SK-N-SH (cell line): ENCODE measurements around the gene CYP3A5. TPM values are rescaled to one million over a fixed set of nuclear protein-coding genes. Genes with fewer than 3 reads are reported as not detected.
"Not testable (repeated sequence)": the region's sequence is repeated elsewhere in the genome, so short reads cannot be mapped to it uniquely, and the experiment has no call there.

Source experiments
- CTCF ChIA-PET: fragments of 300-600, 350-600 bp; formaldehyde crosslinking; extraction: SDS; loops from one replicate; lab custom pipeline; 2021; lab: Yijun Ruan, JAX
- POLR2A ChIA-PET: fragments of 350-600 bp; sonication (Branson Sonifier 250); formaldehyde crosslinking; extraction: SDS; loops from one replicate; lab custom pipeline; 2020; ENCODE audit warnings: antibody characterized with exemption, inconsistent platforms; lab: Yijun Ruan, JAX
- DNase-seq: peaks from one replicate; pipeline ENCODE4 v3.0.0; 2012
- H2AFZ ChIP-seq: fragments of 200-600 bp; sonication (generic); 2 replicates; pipeline ENCODE4 v1.8.1; 2016; ENCODE audit warnings: antibody characterized with exemption, mild to moderate bottlenecking, low read depth
- H3F3A ChIP-seq: fragments of 200-600 bp; sonication (generic); replicated peaks from 2 replicates; pipeline ENCODE3; 2016; ENCODE audit warnings: antibody characterized with exemption, mild to moderate bottlenecking; ENCODE audit not compliant: insufficient read depth
- H3K27ac ChIP-seq, 2 experiments: fragments of 200-500 bp in 1 of 2; fragments of 200-600 bp in 1 of 2; sonication (Bioruptor generic) in 1 of 2; sonication (generic), shearing (Covaris generic) in 1 of 2; 2 replicates each; pipeline versions ENCODE4 v1.5.1 to v1.6.1; 2014 to 2016; ENCODE audit warnings: low read depth in 2 of 2, inconsistent platforms in 1 of 2, low read length in 1 of 2, mild to moderate bottlenecking in 1 of 2, mixed read lengths in 1 of 2
- H3K27me3 ChIP-seq: fragments of 200-600 bp; sonication (generic), shearing (Covaris generic); 2 replicates; pipeline ENCODE4 v1.6.1; 2016; ENCODE audit warnings: mixed run types; ENCODE audit not compliant: insufficient read depth
- H3K36me3 ChIP-seq, 2 experiments: fragments of 200-500 bp in 1 of 2; fragments of 200-600 bp in 1 of 2; sonication (Bioruptor generic) in 1 of 2; sonication (generic) in 1 of 2; replicated peaks in 1 of 2; 2 replicates each; pipeline versions ENCODE3 to v1.5.1; 2014 to 2016; ENCODE audit warnings: low read length in 1 of 2, mild to moderate bottlenecking in 1 of 2; ENCODE audit not compliant: insufficient read depth in 2 of 2, control insufficient read depth in 1 of 2
- H3K4me1 ChIP-seq, 2 experiments: fragments of 200-500 bp in 1 of 2; fragments of 200-600 bp in 1 of 2; sonication (Bioruptor generic) in 1 of 2; sonication (generic), shearing (Covaris generic) in 1 of 2; 2 replicates each; pipeline versions ENCODE4 v1.5.1 to v1.6.1; 2014 to 2016; ENCODE audit warnings: low read depth in 1 of 2, low read length in 1 of 2, mixed run types in 1 of 2; ENCODE audit not compliant: insufficient read depth in 2 of 2, control insufficient read depth in 1 of 2
- H3K4me2 ChIP-seq: fragments of 200-600 bp; sonication (generic), shearing (Covaris generic); 2 replicates; pipeline ENCODE4 v1.6.1; 2017; ENCODE audit warnings: mixed run types
- H3K4me3 ChIP-seq, 2 experiments: fragments of 200-500 bp in 1 of 2; fragments of 200-600 bp in 1 of 2; sonication (Bioruptor generic) in 1 of 2; sonication (generic), shearing (Covaris generic) in 1 of 2; 2 replicates each; pipeline versions ENCODE4 v1.5.1 to v1.8.1; 2014 to 2016; ENCODE audit warnings: low read depth in 2 of 2, inconsistent platforms in 1 of 2, low read length in 1 of 2, mild to moderate bottlenecking in 1 of 2, mixed read lengths in 1 of 2, moderate library complexity in 1 of 2
- H3K79me2 ChIP-seq: fragments of 200-600 bp; sonication (generic); 2 replicates; pipeline ENCODE4 v1.8.1; 2017; ENCODE audit warnings: mild to moderate bottlenecking; ENCODE audit not compliant: insufficient read depth
- H3K9ac ChIP-seq: fragments of 200-600 bp; sonication (generic); 2 replicates; pipeline ENCODE4 v1.6.1; 2017; ENCODE audit warnings: mixed run types
- H3K9me2 ChIP-seq: fragments of 200-600 bp; sonication (generic); 2 replicates; pipeline ENCODE4 v1.6.1; 2017; ENCODE audit warnings: mixed run types
- H3K9me3 ChIP-seq: fragments of 200-600 bp; sonication (generic); 2 replicates; pipeline ENCODE4 v1.6.1; 2017; ENCODE audit warnings: mixed run types, mild to moderate bottlenecking, moderate library complexity
- H4K20me1 ChIP-seq: fragments of 200-600 bp; sonication (generic); 2 replicates; pipeline ENCODE4 v1.6.1; 2017; ENCODE audit warnings: mild to moderate bottlenecking, mixed run types; ENCODE audit not compliant: insufficient read depth
- EP300 ChIP-seq, 2 experiments: IDR thresholded peaks; 2 replicates each; pipeline versions ENCODE4 v1.4.0 to v1.6.1; 2012; ENCODE audit warnings: borderline replicate concordance in 1 of 2, low read depth in 1 of 2, low read length in 1 of 2
- FOSL2 ChIP-seq: IDR thresholded peaks from 2 replicates; pipeline ENCODE4 v1.4.0; 2012; ENCODE audit warnings: low read depth, mild to moderate bottlenecking, moderate library complexity, borderline replicate concordance
- FOXJ3 ChIP-seq: sonication (generic); formaldehyde crosslinking; IDR thresholded peaks from 2 replicates; pipeline ENCODE4 v1.5.1; 2020; ENCODE audit warnings: mild to moderate bottlenecking, missing genetic modification reagents
- GABPA ChIP-seq: IDR thresholded peaks from 2 replicates; pipeline ENCODE4 v1.4.0; 2012; ENCODE audit warnings: low read depth, mild to moderate bottlenecking
- GATA2 ChIP-seq: sonication (generic); formaldehyde crosslinking; IDR thresholded peaks from 2 replicates; pipeline ENCODE4 v1.5.0; 2020; ENCODE audit warnings: mild to moderate bottlenecking, missing genetic modification reagents
- IRF3 ChIP-seq: fragments of 150-350 bp; IDR thresholded peaks from 2 replicates; pipeline ENCODE4 v1.6.1; 2016; ENCODE audit warnings: mild to moderate bottlenecking, low read depth, low read length
- MEF2A ChIP-seq: IDR thresholded peaks from 2 replicates; pipeline ENCODE4 v1.4.0; 2012; ENCODE audit warnings: low read depth, borderline replicate concordance
- RAD21 ChIP-seq: IDR thresholded peaks from 2 replicates; pipeline ENCODE4 v1.6.1; 2012; ENCODE audit warnings: mild to moderate bottlenecking, low read length
- RFX5 ChIP-seq: IDR thresholded peaks from 2 replicates; pipeline ENCODE4 v1.6.1; 2012; ENCODE audit warnings: mild to moderate bottlenecking, improper control_type of control experiment, low read length
- SIN3A ChIP-seq: IDR thresholded peaks from 2 replicates; pipeline ENCODE4 v1.6.1; 2012; ENCODE audit warnings: low read depth, mild to moderate bottlenecking, low read length, moderate library complexity, borderline replicate concordance
- SMC3 ChIP-seq: IDR thresholded peaks from 2 replicates; pipeline ENCODE4 v1.6.1; 2012; ENCODE audit warnings: low read depth, low read length, improper control_type of control experiment
- WGBS: methylation state at CpG from one replicate; pipeline ENCODE4 v1.1.6; 2017; ENCODE audit warnings: low lambda C conversion rate; 5-methylcytosine and 5-hydroxymethylcytosine counted together
- polyA plus RNA-seq, 3 experiments: library from polyadenylated mRNA; depleted of rRNA; stranded (reverse); fragments of >200 nt; gene quantifications; 2 replicates each; pipeline ENCODE4 v1.2.3, GENCODE V29; 2012

Gene CYP3A5
- polyA plus RNA-seq, 1 of the 3 experiments (the other 2 are of a cell fraction) = 0.25 TPM

DNA sequence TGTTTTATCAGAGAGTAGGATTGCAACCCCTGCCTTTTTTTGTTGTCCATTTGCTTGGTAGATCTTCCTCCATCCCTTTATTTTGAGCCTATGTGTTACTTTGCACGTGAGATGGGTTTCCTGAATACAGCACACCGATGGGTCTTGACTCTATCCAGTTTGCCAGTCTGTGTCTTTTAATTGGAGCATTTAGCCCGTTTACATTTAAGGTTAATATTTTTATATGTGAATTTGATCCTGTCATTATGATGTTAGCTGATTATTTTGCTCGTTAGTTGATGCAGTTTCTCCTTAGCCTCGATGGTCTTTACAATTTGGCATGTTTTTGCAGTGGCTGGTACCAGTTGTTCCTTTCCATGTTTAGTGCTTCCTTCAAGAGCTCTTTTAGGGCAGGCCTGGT lies 21.9 kb downstream of the CYP3A5 start:
- H3K4me1 ChIP-seq, H4K20me1 ChIP-seq, H3F3A ChIP-seq, H3K36me3 ChIP-seq, H3K79me2 ChIP-seq, H3K9me2 ChIP-seq, H3K27me3 ChIP-seq, POLR2A ChIA-PET, H3K4me2 ChIP-seq, H3K4me3 ChIP-seq, H3K9ac ChIP-seq, DNase-seq, H3K9me3 ChIP-seq, H3K27ac ChIP-seq, H2AFZ ChIP-seq: not testable (repeated sequence)
- CTCF ChIA-PET = interaction anchor here (0.7 kb wide), 1 partner anchor 401 kb away, joined by 3 read pairs; no protein-coding TSS in a partner anchor
- WGBS = 27% methylated on average over 5 of the region's 5 CpGs

DNA sequence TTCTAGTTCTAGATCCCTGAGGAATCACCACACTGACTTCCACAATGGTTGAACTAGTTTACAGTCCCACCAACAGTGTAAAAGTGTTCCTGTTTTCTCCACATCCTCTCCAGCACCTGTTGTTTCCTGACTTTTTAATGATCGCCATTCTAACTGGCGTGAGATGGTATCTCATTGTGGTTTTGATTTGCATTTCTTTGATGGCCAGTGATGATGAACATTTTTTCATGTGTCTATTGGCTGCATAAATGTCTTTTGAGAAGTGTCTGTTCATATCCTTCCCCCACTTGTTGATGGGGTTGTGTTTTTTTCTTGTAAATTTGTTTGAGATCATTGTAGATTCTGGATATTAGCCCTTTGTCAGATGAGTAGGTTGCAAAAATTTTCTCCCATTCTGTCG lies 25.2 kb downstream of the CYP3A5 start:
- CTCF ChIA-PET, H3K36me3 ChIP-seq, H4K20me1 ChIP-seq, H3K27me3 ChIP-seq, H3K79me2 ChIP-seq, H3K27ac ChIP-seq, H3K9ac ChIP-seq, H3K4me2 ChIP-seq, H3F3A ChIP-seq, H3K9me3 ChIP-seq, POLR2A ChIA-PET, H3K4me3 ChIP-seq, DNase-seq, H3K9me2 ChIP-seq, H3K4me1 ChIP-seq, H2AFZ ChIP-seq: not testable (repeated sequence)
- WGBS = 66% methylated on average over 3 of the region's 3 CpGs

DNA sequence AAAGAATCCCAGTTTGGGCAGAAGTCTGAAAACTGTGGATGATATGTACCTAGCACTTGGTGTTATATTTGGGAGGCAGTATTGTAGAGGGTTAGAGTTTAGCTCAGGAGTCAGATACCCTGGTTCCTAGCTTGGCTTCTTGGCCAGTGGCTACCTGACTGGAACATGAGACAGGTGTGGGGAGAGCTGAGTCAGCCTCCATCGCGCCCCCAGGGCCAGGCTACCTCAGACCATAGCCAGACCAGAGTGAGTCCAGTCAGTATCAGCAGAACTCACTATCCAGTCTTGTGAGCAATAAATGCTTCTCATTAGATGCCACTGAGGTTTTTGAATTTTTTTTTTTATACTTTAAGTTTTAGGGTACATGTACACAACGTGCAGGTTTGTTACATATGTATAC lies 26.0 kb downstream of the CYP3A5 start:
- H3K4me1 ChIP-seq = no peaks in the 10 kb centered on the region
- H3K79me2 ChIP-seq = no peaks in the 10 kb centered on the region
- WGBS = 89% methylated on average over 3 of the region's 3 CpGs
- H3K9me3 ChIP-seq = no peaks in the 10 kb centered on the region
- H2AFZ ChIP-seq = no peak overlapping the region
- CTCF ChIA-PET = no interaction called here
- H3K9ac ChIP-seq = no peak overlapping the region
- no peaks in the 10 kb centered on the region for H3K27me3 ChIP-seq
- no peak for DNase-seq
- H3F3A ChIP-seq = no peaks in the 10 kb centered on the region
- POLR2A ChIA-PET = no interaction called here
- H3K27ac ChIP-seq = no peak overlapping the region
- H3K36me3 ChIP-seq = no peaks in the 10 kb centered on the region
- no peak overlapping the region for H3K4me3 ChIP-seq
- no peaks in the 10 kb centered on the region for H4K20me1 ChIP-seq
- H3K9me2 ChIP-seq = no peaks in the 10 kb centered on the region
- no peak overlapping the region for H3K4me2 ChIP-seq
- TF ChIP-seq EP300 (IDR thresholded peaks at IDR 0.05; ENCODE audit: borderline replicate concordance in 1 of 2, low read depth in 1 of 2, low read length in 1 of 2) = no peak
- no peak for TF ChIP-seq SMC3
- TF ChIP-seq RFX5 = no peak
- no peak for TF ChIP-seq IRF3
- TF ChIP-seq SIN3A = no peak
- TF ChIP-seq GATA2 = no peak
- TF ChIP-seq GABPA = no peak
- TF ChIP-seq FOXJ3 = no peak
- no peak for TF ChIP-seq FOSL2
- TF ChIP-seq RAD21 = no peak
- TF ChIP-seq MEF2A = no peak

DNA sequence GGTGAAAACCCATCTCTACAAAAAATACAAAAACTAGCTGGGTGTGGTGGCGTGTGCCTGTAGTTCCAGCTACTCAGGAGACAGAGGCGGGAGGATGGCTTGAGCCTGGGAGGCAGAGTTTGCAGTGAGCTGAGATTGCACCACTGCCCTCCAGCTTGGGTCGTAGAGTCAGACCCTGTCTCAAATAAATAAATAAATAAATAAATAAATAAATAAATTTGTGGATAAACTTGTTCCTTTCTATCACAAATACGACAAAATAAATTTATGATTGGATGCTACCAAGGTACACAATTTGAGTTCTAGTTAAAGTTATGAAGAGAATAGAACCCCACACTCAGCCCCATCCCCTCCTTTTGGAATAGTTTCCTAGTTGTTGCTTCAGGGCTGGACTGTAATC lies 26.5 kb downstream of the CYP3A5 start:
- H3K9ac ChIP-seq, H3K4me2 ChIP-seq, H3K4me1 ChIP-seq, POLR2A ChIA-PET, H3F3A ChIP-seq, H3K27me3 ChIP-seq, H3K36me3 ChIP-seq, DNase-seq, H3K9me2 ChIP-seq, H3K9me3 ChIP-seq, H4K20me1 ChIP-seq, H3K79me2 ChIP-seq, CTCF ChIA-PET, H2AFZ ChIP-seq, H3K27ac ChIP-seq, H3K4me3 ChIP-seq: not testable (repeated sequence)
- WGBS = 73% methylated on average over 4 of the region's 4 CpGs
